GM23248 (cell line): ENCODE results near the gene MTHFD1L. TPM values are rescaled to one million over a fixed set of nuclear protein-coding genes. Genes with fewer than 3 reads are reported as not detected.

Experiments
- DNase-seq: peaks from one replicate; pipeline ENCODE4 v3.0.0-alpha.2; 2015
- H2AFZ ChIP-seq: fragments of 200-600 bp; sonication (generic); 2 replicates; pipeline ENCODE4 v1.6.1; 2016; ENCODE audit warnings: antibody characterized with exemption
- H3F3A ChIP-seq: fragments of 200-600 bp; sonication (generic); 2 replicates; pipeline ENCODE4 v1.6.1; 2016; ENCODE audit warnings: mild to moderate bottlenecking, antibody characterized with exemption, mixed run types; ENCODE audit not compliant: insufficient read depth
- H3K27ac ChIP-seq: fragments of 200-600 bp; sonication (generic); 2 replicates; pipeline ENCODE4 v1.5.1; 2016; ENCODE audit warnings: mild to moderate bottlenecking
- H3K27me3 ChIP-seq: fragments of 200-600 bp; sonication (generic); replicated peaks from 2 replicates; pipeline ENCODE4 v1.6.1; 2016; ENCODE audit warnings: mild to moderate bottlenecking; ENCODE audit not compliant: insufficient read depth
- H3K36me3 ChIP-seq: fragments of 200-600 bp; sonication (generic); 2 replicates; pipeline ENCODE4 v1.6.1; 2016; ENCODE audit warnings: low read depth, mild to moderate bottlenecking
- H3K4me1 ChIP-seq: fragments of 200-600 bp; sonication (generic); 2 replicates; pipeline ENCODE4 v1.6.1; 2016; ENCODE audit warnings: mild to moderate bottlenecking; ENCODE audit not compliant: insufficient read depth
- H3K4me2 ChIP-seq: fragments of 200-600 bp; sonication (generic); one replicate; pipeline ENCODE4 v1.6.1; 2016; ENCODE audit warnings: mild to moderate bottlenecking; ENCODE audit not compliant: unreplicated experiment
- H3K4me3 ChIP-seq: fragments of 200-600 bp; sonication (generic); 2 replicates; pipeline ENCODE4 v1.5.1; 2016; ENCODE audit warnings: mild to moderate bottlenecking
- H3K79me2 ChIP-seq: fragments of 200-600 bp; sonication (generic); 2 replicates; pipeline ENCODE4 v1.6.1; 2016; ENCODE audit warnings: mild to moderate bottlenecking; ENCODE audit not compliant: insufficient read depth
- H3K9ac ChIP-seq: fragments of 200-600 bp; sonication (generic); 2 replicates; pipeline ENCODE4 v1.6.1; 2016; ENCODE audit warnings: mild to moderate bottlenecking
- H3K9me2 ChIP-seq: fragments of 200-600 bp; sonication (generic); 2 replicates; pipeline ENCODE4 v1.6.1; 2016; ENCODE audit warnings: mixed run types, mild to moderate bottlenecking, moderate library complexity; ENCODE audit not compliant: insufficient read depth
- H3K9me3 ChIP-seq: fragments of 200-600 bp; sonication (generic); one replicate; pipeline ENCODE4 v1.6.1; 2017; ENCODE audit warnings: low read depth
- H4K20me1 ChIP-seq: fragments of 200-600 bp; sonication (generic); 2 replicates; pipeline ENCODE4 v1.6.0; 2016; ENCODE audit not compliant: insufficient read depth
- EZH2 ChIP-seq: fragments of 200-600 bp; sonication (generic); IDR thresholded peaks from 2 replicates; pipeline ENCODE4 v1.6.1; 2018; ENCODE audit warnings: antibody characterized with exemption, mild to moderate bottlenecking; ENCODE audit not compliant: insufficient read depth, poor library complexity, severe bottlenecking
- EZH2phosphoT487 ChIP-seq: fragments of 200-600 bp; sonication (generic); IDR thresholded peaks from 2 replicates; pipeline ENCODE4 v1.6.1; 2018; ENCODE audit warnings: antibody characterized with exemption, moderate library complexity, mild to moderate bottlenecking, low read depth; ENCODE audit not compliant: insufficient read depth
- WGBS, 2 experiments: methylation state at CpG; one replicate each; pipeline ENCODE4 v1.1.6; 2015 to 2017; ENCODE audit warnings: low lambda C conversion rate in 2 of 2, low coverage in 1 of 2; ENCODE audit errors: missing lambda C conversion rate in 2 of 2; 5-methylcytosine and 5-hydroxymethylcytosine counted together
- in situ Hi-C: fragments of 300-500 bp; cut with MboI; formaldehyde crosslinking; loops from 2 replicates; pipeline ENCODE4 v1.15.0; 2020
- polyA plus RNA-seq: library from polyadenylated mRNA; unstranded; fragments of >200 nt; fragmentation: Nextera tagmentation; extraction: Ambion mirVana; gene quantifications from 2 replicates; pipeline ENCODE4 v1.2.1, GENCODE V29; 2016
- total RNA-seq: library from RNA; depleted of rRNA; stranded (reverse); fragments of >200 nt; shearing (Covaris generic); gene quantifications from 2 replicates; pipeline ENCODE4 v1.2.3, GENCODE V29; 2014

MTHFD1L gene
- total and polyA plus RNA-seq, 2 experiments from 2014 or later, result 57.6 to 99.6 TPM

DNA sequence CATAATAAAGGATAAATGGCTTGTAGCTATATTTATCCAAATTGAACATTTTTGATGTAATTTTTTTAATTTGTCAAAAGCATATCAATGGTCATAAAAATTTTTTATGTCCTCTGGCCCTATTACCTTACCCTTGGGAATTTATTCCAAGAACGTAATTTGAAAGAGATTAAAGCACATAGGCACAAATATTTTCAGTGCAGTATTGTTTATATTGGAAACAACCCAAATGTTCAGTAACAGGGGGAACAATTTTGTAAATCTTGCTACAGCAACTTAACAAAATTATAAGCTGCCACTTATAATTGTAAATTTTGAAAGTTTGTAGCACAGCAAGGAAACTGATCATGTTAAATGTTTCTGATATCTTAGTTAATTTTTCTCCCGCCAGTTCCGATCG, 142.4 kb downstream of the MTHFD1L start:
- H3K27me3 ChIP-seq, result no peaks in the 10 kb centered on the region
- H3K36me3 ChIP-seq, result peaks cover 34% of the 10 kb centered on the region; the same call in 1 of the 2 replicates
- no peak for DNase-seq
- TF ChIP-seq EZH2 (no peak), EZH2phosphoT487 (no peak)
- no peaks in the 10 kb centered on the region for H3K9me2 ChIP-seq
- 90 to 91% methylated on average over 4 of the region's 4 CpGs for WGBS, 2 experiments
- H3K27ac ChIP-seq, result no peak overlapping the region
- no peak overlapping the region for H3K4me3 ChIP-seq
- no peak overlapping the region for H3K4me2 ChIP-seq
- no peaks in the 10 kb centered on the region for H3K9me3 ChIP-seq
- H3K4me1 ChIP-seq, result peaks cover 26% of the 10 kb centered on the region
- no peak overlapping the region for H2AFZ ChIP-seq
- peaks cover 52% of the 10 kb centered on the region for H3F3A ChIP-seq
- in situ Hi-C loops, result no loop called here
- H4K20me1 ChIP-seq, result no peaks in the 10 kb centered on the region
- H3K79me2 ChIP-seq, result peaks cover 7% of the 10 kb centered on the region; the same call in 1 of the 2 replicates
- H3K9ac ChIP-seq, result no peak overlapping the region

DNA sequence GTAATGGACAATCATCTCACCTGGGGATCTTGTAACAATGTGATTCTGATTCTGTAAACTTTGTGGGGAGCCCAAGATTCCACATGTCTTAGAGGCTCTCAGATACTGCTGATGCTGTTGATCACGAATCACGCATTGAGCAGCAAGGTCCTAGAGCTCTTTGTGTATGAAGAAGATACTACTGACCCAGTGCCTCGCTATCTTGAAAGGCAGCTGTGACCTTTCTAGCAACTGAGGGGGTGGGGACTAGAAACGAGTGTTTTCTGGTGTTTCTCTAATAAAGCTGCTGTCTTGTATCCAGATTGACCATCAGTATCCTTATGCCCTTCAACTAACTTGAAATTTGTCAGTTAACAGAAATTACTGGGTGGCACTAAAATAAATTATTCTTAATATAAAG, 142.9 kb downstream of the MTHFD1L start:
- Histone ChIP-seq H3K27me3 (no peaks in the 10 kb centered on the region), H2AFZ (no peak overlapping the region), H3K9ac (no peak overlapping the region), H3F3A (peaks cover 48% of the 10 kb centered on the region), H3K4me3 (no peak overlapping the region), H3K36me3 (peaks cover 30% of the 10 kb centered on the region; the same call in 1 of the 2 replicates), H3K9me2 (no peaks in the 10 kb centered on the region), H4K20me1 (no peaks in the 10 kb centered on the region), H3K9me3 (no peaks in the 10 kb centered on the region), H3K79me2 (peaks cover 7% of the 10 kb centered on the region; the same call in 1 of the 2 replicates), H3K4me2 (no peak overlapping the region), H3K27ac (no peak overlapping the region), H3K4me1 (peaks cover 22% of the 10 kb centered on the region)
- no peak for DNase-seq
- in situ Hi-C loops, result no loop called here
- WGBS, 2 experiments, result 87 to 93% methylated on average over 4 of the region's 4 CpGs
- TF ChIP-seq EZH2phosphoT487 (no peak), EZH2 (no peak)

GRCh38 chr6:151009576-151009975, 144.1 kb downstream of the MTHFD1L start:
- no peaks in the 10 kb centered on the region for H3K9me3 ChIP-seq
- DNase-seq, result no peak
- H4K20me1 ChIP-seq, result no peaks in the 10 kb centered on the region
- no peak overlapping the region for H3K4me2 ChIP-seq
- peaks cover 41% of the 10 kb centered on the region; the same call in 1 of the 2 replicates for H3K36me3 ChIP-seq
- TF ChIP-seq EZH2 (no peak), EZH2phosphoT487 (no peak)
- no peak overlapping the region for H2AFZ ChIP-seq
- no peaks in the 10 kb centered on the region for H3K27me3 ChIP-seq
- no peak overlapping the region for H3K4me3 ChIP-seq
- H3K9me2 ChIP-seq, result no peaks in the 10 kb centered on the region
- WGBS, 2 experiments, result 92 to 93% methylated on average over 12 of the region's 12 CpGs
- H3K79me2 ChIP-seq, result peaks cover 7% of the 10 kb centered on the region; the same call in 1 of the 2 replicates
- H3K9ac ChIP-seq, result no peak overlapping the region
- peaks cover 11% of the 10 kb centered on the region for H3K4me1 ChIP-seq
- in situ Hi-C loops, result no loop called here
- H3F3A ChIP-seq, result peaks cover 42% of the 10 kb centered on the region
- H3K27ac ChIP-seq, result no peak overlapping the region

GRCh38 chr6:151010071-151010470, 144.6 kb downstream of the MTHFD1L start:
- H3K9me3 ChIP-seq, result no peaks in the 10 kb centered on the region
- TF ChIP-seq EZH2phosphoT487 (no peak), EZH2 (no peak)
- no peak overlapping the region for H3K9ac ChIP-seq
- peaks cover 45% of the 10 kb centered on the region; the same call in 1 of the 2 replicates for H3K36me3 ChIP-seq
- in situ Hi-C loops, result loop anchor here (10.0 kb wide), 1 partner anchor 315 kb away; no protein-coding TSS in a partner anchor
- H3K9me2 ChIP-seq, result no peaks in the 10 kb centered on the region
- no peaks in the 10 kb centered on the region for H3K27me3 ChIP-seq
- H2AFZ ChIP-seq, result no peak overlapping the region
- peaks cover 7% of the 10 kb centered on the region for H3K4me1 ChIP-seq
- peaks cover 7% of the 10 kb centered on the region; the same call in 1 of the 2 replicates for H3K79me2 ChIP-seq
- no peak overlapping the region for H3K4me2 ChIP-seq
- no peak for DNase-seq
- H3K27ac ChIP-seq, result no peak overlapping the region
- H3F3A ChIP-seq, result peaks cover 37% of the 10 kb centered on the region
- 40 to 48% methylated on average over 5 of the region's 5 CpGs for WGBS, 2 experiments
- no peaks in the 10 kb centered on the region for H4K20me1 ChIP-seq
- no peak overlapping the region for H3K4me3 ChIP-seq
